Uterus (tissue), 2 donors: Measurements from ENCODE around the gene LEMD1.

Experiments used
- POLR2A ChIP-seq, 2 donors: fragments of 450-650 bp; IDR thresholded peaks; one replicate each; pipeline ENCODE4 v1.6.1; 2016; ENCODE audit warnings: antibody characterized with exemption in 2 of 2, mild to moderate bottlenecking in 1 of 2, moderate library complexity in 1 of 2
- TF ChIP-seq, protein P1 (sequence below), 4 experiments: fragments of 200-600 bp in 2 of 4; fragments of 450-650 bp in 2 of 4; sonication (generic) in 2 of 4; IDR thresholded peaks; one replicate each; pipeline ENCODE4 v1.5.1; 2016 to 2019; ENCODE audit warnings: antibody characterized with exemption in 4 of 4, mild to moderate bottlenecking in 2 of 4, moderate library complexity in 1 of 4

DNA sequence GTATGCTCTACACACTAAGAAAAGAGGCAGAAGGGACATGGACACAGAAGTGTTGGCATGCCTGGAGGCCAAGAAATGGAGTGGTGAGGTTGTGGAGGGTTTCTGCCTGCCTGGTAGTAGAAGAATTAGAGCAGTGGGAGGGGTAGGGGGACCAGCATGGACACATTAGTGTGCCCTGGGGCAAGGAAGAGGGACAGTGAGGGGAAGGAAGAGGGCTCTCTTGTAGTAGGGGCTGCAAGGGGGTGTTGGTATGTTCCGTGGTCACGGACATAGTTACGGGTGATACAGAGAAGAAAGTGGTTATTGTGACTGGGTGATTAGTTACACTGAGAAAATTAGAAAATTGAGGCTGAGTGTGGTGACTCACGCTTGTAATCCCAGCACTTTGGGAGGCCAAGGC lies 23.3 kb downstream of the LEMD1 start:
- TF ChIP-seq, protein P1, sequence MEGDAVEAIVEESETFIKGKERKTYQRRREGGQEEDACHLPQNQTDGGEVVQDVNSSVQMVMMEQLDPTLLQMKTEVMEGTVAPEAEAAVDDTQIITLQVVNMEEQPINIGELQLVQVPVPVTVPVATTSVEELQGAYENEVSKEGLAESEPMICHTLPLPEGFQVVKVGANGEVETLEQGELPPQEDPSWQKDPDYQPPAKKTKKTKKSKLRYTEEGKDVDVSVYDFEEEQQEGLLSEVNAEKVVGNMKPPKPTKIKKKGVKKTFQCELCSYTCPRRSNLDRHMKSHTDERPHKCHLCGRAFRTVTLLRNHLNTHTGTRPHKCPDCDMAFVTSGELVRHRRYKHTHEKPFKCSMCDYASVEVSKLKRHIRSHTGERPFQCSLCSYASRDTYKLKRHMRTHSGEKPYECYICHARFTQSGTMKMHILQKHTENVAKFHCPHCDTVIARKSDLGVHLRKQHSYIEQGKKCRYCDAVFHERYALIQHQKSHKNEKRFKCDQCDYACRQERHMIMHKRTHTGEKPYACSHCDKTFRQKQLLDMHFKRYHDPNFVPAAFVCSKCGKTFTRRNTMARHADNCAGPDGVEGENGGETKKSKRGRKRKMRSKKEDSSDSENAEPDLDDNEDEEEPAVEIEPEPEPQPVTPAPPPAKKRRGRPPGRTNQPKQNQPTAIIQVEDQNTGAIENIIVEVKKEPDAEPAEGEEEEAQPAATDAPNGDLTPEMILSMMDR (IDR thresholded peaks at IDR 0.05), result no peak
- no peak for TF ChIP-seq POLR2A (IDR thresholded peaks at IDR 0.05)
